Measurements from ENCODE around the gene ARL6IP6.

The ARL6IP6 gene

GRCh38 chr2:152718076-152718908 lies at the start of gene ARL6IP6:
Gene ARL6IP6 (plus strand): TSS chr2:152718620. CDS start chr2:152718625, 5 bp downstream.
- peak; percentile 92 for DNase-seq (ENCODE audit: low spot score)

- no peak for DNase-seq (ENCODE audit: low spot score)
Measured at GRCh38 chr2:152674334-152674733, 44.1 kb upstream of the ARL6IP6 start.

GRCh38 chr2:152676461-152676860 lies 42.0 kb upstream of the ARL6IP6 start:
- no peak for DNase-seq (ENCODE audit: low spot score)

GRCh38 chr2:152678808-152679207 lies 39.6 kb upstream of the ARL6IP6 start:
- DNase-seq (ENCODE audit: low spot score) = no peak

GRCh38 chr2:152682663-152683062 lies 35.8 kb upstream of the ARL6IP6 start:
- DNase-seq (ENCODE audit: low spot score) = no peak

- no peak for DNase-seq (ENCODE audit: low spot score)
Measured at GRCh38 chr2:152683400-152683799, 35.0 kb upstream of the ARL6IP6 start.

- no peak for DNase-seq (ENCODE audit: low spot score)
Measured at GRCh38 chr2:152686321-152686720, 32.1 kb upstream of the ARL6IP6 start.

- DNase-seq (ENCODE audit: low spot score) = peak; percentile 63
Measured at GRCh38 chr2:152693033-152693432, 25.4 kb upstream of the ARL6IP6 start.

GRCh38 chr2:152694161-152694661 lies 24.2 kb upstream of the ARL6IP6 start:
- DNase-seq (ENCODE audit: low spot score) = peak; percentile 53

- no peak for DNase-seq (ENCODE audit: low spot score)
Measured at GRCh38 chr2:152695763-152696162, 22.7 kb upstream of the ARL6IP6 start.

- no peak for DNase-seq (ENCODE audit: low spot score)
Measured at GRCh38 chr2:152696476-152696875, 21.9 kb upstream of the ARL6IP6 start.

- no peak for DNase-seq (ENCODE audit: low spot score)
Measured at GRCh38 chr2:152701198-152701597, 17.2 kb upstream of the ARL6IP6 start.

- no peak for DNase-seq (ENCODE audit: low spot score)
Measured at GRCh38 chr2:152706477-152707021, 11.9 kb upstream of the ARL6IP6 start.

- DNase-seq (ENCODE audit: low spot score) = no peak
Measured at GRCh38 chr2:152708742-152709141, 9.7 kb upstream of the ARL6IP6 start.

GRCh38 chr2:152710713-152711112 lies 7.7 kb upstream of the ARL6IP6 start:
- no peak for DNase-seq (ENCODE audit: low spot score)

- no peak for DNase-seq (ENCODE audit: low spot score)
Measured at GRCh38 chr2:152715112-152715511, 3.3 kb upstream of the ARL6IP6 start.

- DNase-seq (ENCODE audit: low spot score) = peak; percentile 57
Measured at GRCh38 chr2:152715854-152716428, 2.5 kb upstream of the ARL6IP6 start.

- peak; percentile 22 for DNase-seq (ENCODE audit: low spot score)
Measured at GRCh38 chr2:152716805-152717227, 1.6 kb upstream of the ARL6IP6 start.

GRCh38 chr2:152717228-152718075 lies 968 bp upstream of the ARL6IP6 start, which contains the start of gene PRPF40A:
Gene PRPF40A (minus strand): TSS chr2:152717461. CDS start chr2:152717439, 22 bp downstream.
- DNase-seq (ENCODE audit: low spot score) = peak; percentile 99

GRCh38 chr2:152718909-152719645 lies 657 bp downstream of the ARL6IP6 start:
- peak; percentile 64 for DNase-seq (ENCODE audit: low spot score)

GRCh38 chr2:152720794-152721193 lies 2.4 kb downstream of the ARL6IP6 start:
- DNase-seq (ENCODE audit: low spot score) = no peak
